ENCODE results near the gene TBC1D22A. TPM values are rescaled to one million over a fixed set of nuclear protein-coding genes. Genes with fewer than 3 reads are reported as not detected.

The TBC1D22A gene
- total RNA-seq, 6 experiments from 2014 or later: 10.9 to 18.1 (median 14.0) TPM

DNA sequence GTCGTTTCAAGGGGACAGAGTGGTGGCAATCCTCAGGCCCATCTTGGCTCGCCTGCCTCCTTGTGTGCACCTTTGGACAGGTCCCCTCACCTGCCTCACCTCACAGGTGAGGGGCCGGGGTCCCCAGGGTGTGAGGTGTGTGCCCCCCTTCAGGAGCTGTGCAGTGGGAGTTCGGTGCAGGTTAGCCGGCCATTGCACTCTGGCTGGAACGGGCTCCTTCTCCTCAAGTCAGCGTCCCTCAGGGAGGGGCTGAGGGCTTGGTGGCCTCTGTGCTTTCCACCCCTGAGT lies 269.1 kb downstream of the TBC1D22A start:
- ATAC-seq: no peak
- DNase-seq: peak in 2 of 3 donors; percentile 7 to 46

DNA sequence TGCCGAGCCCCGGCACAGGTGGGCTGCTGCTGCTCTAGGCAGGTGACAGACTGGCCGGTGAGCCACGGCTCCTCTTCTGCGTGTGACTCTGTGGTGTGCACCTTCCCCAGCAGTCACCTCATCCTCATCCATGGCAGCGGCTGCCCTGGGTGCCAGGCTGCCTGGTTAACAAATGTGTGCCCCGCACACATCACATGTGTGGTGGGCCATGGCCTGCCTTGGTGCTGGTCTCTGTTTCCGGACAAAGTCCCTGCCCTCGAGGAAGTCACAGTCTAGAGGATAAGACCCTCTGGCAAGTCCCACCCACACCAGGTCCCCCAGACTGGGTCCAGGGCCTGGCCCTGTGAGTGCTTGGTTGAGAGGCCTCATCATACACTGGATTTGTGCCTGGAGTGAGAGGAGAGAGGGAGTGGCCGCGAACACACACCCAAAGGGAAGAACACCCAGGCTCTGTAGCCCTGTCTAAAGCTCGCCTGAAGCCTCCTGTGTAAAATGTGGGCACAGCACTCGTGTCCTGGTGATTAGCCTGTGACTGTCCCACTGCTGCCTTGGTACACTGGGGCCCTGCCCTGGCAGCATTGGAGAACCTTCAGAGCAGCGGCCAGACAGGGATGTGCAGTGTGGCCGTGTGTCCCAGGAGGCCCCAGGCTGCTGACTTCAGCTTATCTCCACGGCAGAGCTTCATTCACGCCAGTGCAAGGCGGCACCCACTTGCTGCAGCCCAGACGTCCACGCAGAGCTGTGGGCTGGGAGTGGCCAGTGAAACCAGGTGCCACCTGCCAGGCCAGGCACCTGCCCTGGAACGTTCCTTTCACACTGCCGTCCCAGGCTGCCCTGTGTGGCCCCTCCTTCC lies 269.9 kb downstream of the TBC1D22A start:
- Histone ChIP-seq H3K36me3 (no peaks in the 10 kb centered on the region), H3K4me1 (no peaks in the 10 kb centered on the region), H3K9me3 (no peaks in the 10 kb centered on the region), H3K27ac (no peak overlapping the region), H3K27me3 (no peaks in the 10 kb centered on the region), H3K4me3 (no peak overlapping the region)
- TF ChIP-seq, protein P1, sequence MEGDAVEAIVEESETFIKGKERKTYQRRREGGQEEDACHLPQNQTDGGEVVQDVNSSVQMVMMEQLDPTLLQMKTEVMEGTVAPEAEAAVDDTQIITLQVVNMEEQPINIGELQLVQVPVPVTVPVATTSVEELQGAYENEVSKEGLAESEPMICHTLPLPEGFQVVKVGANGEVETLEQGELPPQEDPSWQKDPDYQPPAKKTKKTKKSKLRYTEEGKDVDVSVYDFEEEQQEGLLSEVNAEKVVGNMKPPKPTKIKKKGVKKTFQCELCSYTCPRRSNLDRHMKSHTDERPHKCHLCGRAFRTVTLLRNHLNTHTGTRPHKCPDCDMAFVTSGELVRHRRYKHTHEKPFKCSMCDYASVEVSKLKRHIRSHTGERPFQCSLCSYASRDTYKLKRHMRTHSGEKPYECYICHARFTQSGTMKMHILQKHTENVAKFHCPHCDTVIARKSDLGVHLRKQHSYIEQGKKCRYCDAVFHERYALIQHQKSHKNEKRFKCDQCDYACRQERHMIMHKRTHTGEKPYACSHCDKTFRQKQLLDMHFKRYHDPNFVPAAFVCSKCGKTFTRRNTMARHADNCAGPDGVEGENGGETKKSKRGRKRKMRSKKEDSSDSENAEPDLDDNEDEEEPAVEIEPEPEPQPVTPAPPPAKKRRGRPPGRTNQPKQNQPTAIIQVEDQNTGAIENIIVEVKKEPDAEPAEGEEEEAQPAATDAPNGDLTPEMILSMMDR (IDR thresholded peaks at IDR 0.05): no peak
- TF ChIP-seq POLR2A (IDR thresholded peaks at IDR 0.05): no peak
- no peak for ATAC-seq
- 88% methylated on average over 3 of the region's 22 CpGs for WGBS (ENCODE audit: insufficient coverage, low coverage, low lambda C conversion rate, missing lambda C conversion rate)
- DNase-seq: peak in 2 of 3 donors; percentile 11 to 34
- intact Hi-C loops (cut with DNase I): no loop called here

More for the DNA sequence above, 269.1 kb downstream of the TBC1D22A start:
- Histone ChIP-seq H3K4me3 (no peak overlapping the region), H3K4me1 (no peaks in the 10 kb centered on the region), H3K9me3 (no peaks in the 10 kb centered on the region), H3K27me3 (no peaks in the 10 kb centered on the region), H3K27ac (no peak overlapping the region), H3K36me3 (no peaks in the 10 kb centered on the region)
- intact Hi-C loops (cut with DNase I): no loop called here
- WGBS (ENCODE audit: insufficient coverage, low coverage, low lambda C conversion rate, missing lambda C conversion rate): no CpG with 5 or more reads among the region's 7 CpGs
- no peak for TF ChIP-seq POLR2A (IDR thresholded peaks at IDR 0.05)
- TF ChIP-seq, protein P1 (IDR thresholded peaks at IDR 0.05): no peak

DNA sequence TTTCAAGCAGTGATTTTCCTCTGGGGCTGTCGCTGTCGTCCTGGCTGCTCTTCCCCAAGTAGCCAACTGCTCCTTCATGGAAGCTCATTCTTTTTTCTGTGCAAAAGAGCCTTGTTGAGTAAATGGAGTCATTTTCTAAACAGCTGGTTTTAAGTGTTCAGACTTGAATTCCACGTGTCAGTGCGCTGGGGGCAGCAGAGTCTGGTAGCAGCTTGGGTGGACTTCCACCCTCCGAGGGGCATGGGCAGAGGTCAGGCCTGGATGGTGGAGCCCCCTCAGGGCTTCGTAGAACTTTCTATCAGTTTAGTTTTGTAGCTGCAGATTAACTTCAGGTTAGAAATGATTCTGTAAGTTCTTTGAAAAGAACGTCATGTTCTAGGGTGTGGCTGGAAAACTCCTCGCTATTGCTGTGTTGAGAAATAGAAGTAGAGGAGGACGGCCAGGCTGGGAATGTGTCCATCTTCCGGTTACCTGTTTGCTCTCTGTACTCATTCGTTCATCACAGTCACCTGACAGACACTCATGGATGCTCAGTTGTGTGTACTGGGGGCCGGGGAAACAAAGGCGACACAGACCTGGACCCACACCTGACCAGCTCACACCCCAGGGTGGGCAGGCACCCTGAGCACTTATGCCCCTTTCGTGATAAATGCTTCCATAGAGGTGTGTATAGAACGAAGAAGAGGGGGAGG lies 270.7 kb downstream of the TBC1D22A start:
- H3K27ac ChIP-seq: no peak overlapping the region
- WGBS (ENCODE audit: insufficient coverage, low coverage, low lambda C conversion rate, missing lambda C conversion rate): 83% methylated on average over 11 of the region's 15 CpGs
- intact Hi-C loops (cut with DNase I): no loop called here
- no peaks in the 10 kb centered on the region for H3K4me1 ChIP-seq
- TF ChIP-seq POLR2A (IDR thresholded peaks at IDR 0.05): no peak
- TF ChIP-seq, protein P1 (IDR thresholded peaks at IDR 0.05): no peak
- DNase-seq (no peak), ATAC-seq (no peak)
- H3K27me3 ChIP-seq: no peaks in the 10 kb centered on the region
- H3K36me3 ChIP-seq: no peaks in the 10 kb centered on the region
- H3K9me3 ChIP-seq: no peaks in the 10 kb centered on the region
- H3K4me3 ChIP-seq: no peak overlapping the region

DNA sequence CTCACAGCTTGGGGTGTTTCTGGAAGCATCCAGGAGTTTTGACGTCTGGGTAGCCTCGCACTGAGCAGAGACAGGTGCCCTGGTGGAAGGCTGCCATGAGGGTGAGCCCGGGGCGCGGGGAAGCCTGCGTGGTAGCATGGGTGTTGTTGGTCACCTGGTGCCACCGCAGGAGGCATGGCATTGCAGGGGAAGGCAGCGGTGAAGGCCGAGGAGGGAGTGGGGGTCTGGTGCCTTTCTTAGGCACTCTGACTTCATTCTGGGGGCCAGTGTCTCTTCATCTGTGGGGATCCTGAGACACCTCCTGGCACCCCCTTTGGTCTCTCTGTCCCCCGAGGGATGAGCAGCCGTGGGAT lies 271.2 kb downstream of the TBC1D22A start:
- H3K4me1 ChIP-seq: no peaks in the 10 kb centered on the region
- WGBS (ENCODE audit: insufficient coverage, low coverage, low lambda C conversion rate, missing lambda C conversion rate): 100% methylated on average over 3 of the region's 11 CpGs
- intact Hi-C loops (cut with DNase I): no loop called here
- DNase-seq: peak in 2 of 3 donors; percentile 17 to 33
- no peaks in the 10 kb centered on the region for H3K36me3 ChIP-seq
- no peaks in the 10 kb centered on the region for H3K9me3 ChIP-seq
- H3K4me3 ChIP-seq: no peak overlapping the region
- no peaks in the 10 kb centered on the region for H3K27me3 ChIP-seq
- H3K27ac ChIP-seq: no peak overlapping the region
- no peak for TF ChIP-seq POLR2A (IDR thresholded peaks at IDR 0.05)
- TF ChIP-seq, protein P1 (IDR thresholded peaks at IDR 0.05): no peak
- ATAC-seq: no peak

All from right lobe of liver (tissue), 6 donors.